SK-N-MC (cell line): ENCODE data around the gene CCDC81.

Experiments
- EZH2 ChIP-seq: fragments of 200-600 bp; sonication (generic); IDR thresholded peaks from one replicate; pipeline ENCODE4 v1.6.1; 2017; ENCODE audit warnings: antibody characterized with exemption
- POLR2AphosphoS5 ChIP-seq: IDR thresholded peaks from 2 replicates; pipeline ENCODE4 v1.6.1; 2012; ENCODE audit warnings: mild to moderate bottlenecking, low read depth, low read length, borderline replicate concordance

DNA sequence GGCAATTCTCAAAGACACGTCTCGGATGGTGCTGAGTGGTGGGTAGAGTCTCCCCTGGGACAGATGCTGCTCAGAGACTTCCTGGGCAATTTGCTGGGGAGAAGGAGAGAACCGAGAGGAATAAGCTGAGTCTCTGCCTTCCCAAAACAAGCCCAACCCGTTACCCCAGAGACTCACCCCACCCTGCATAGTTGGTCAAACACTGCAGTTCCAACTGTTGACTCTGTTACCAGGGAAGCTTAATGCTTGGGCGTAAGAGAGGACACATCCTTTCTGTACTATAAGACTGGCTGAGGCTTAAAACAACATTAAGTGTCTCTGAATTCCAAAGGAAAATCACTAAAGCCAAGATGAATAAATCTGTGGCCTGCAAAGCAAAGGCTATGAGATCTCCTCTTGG lies 68.1 kb downstream of the CCDC81 start:
- no peak for TF ChIP-seq POLR2AphosphoS5
- no peak for TF ChIP-seq EZH2
